Subcutaneous adipose tissue (tissue), 4 donors: ENCODE measurements around the gene TNFRSF1A. TPM values are rescaled to one million over a fixed set of nuclear protein-coding genes. Genes with fewer than 3 reads are reported as not detected.

Experiments used
- CTCF ChIP-seq: fragments of 450-650 bp; IDR thresholded peaks from one replicate; pipeline ENCODE4 v1.5.1; 2016; ENCODE audit warnings: low read depth, mild to moderate bottlenecking, control low read depth, antibody characterized with exemption, moderate library complexity
- total RNA-seq, 4 donors: library from RNA; depleted of rRNA; stranded (reverse); fragments of >200 nt; gene quantifications; one replicate each; pipeline ENCODE4 v1.1.0, GENCODE V29; 2016

Gene TNFRSF1A
- total RNA-seq, 4 donors from 2014 or later: 207 to 269 (median 239) TPM

DNA sequence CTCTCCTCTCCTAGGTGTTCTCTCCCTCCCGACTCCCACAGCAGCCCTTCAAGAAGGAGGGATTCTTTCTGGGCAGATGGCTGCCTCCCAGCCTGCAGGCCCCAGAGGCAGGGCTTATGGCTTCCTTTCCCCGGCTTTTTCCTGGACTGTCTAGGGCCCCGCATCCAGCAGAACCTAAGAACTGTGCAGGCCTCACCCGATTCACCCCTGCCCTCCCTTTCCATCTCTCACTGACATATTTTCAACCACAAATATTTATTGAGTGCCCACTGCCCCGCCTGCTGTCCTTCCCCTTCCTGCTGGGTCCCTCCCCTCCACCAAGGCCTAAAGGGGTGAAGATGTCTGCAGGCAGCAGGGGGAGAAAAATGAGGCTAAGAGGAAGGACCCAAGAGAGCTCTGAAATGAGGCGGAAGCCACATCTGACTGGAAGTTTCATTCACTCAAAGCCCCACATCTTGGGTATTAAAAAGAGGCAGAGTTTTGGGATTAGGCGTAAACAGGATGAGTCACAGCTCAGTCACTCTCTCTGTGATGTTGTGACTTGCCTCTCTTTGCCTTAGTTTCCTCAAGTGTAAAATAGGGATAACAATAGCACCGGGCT, 30.6 kb upstream of the TNFRSF1A start:
- no peak for TF ChIP-seq CTCF

DNA sequence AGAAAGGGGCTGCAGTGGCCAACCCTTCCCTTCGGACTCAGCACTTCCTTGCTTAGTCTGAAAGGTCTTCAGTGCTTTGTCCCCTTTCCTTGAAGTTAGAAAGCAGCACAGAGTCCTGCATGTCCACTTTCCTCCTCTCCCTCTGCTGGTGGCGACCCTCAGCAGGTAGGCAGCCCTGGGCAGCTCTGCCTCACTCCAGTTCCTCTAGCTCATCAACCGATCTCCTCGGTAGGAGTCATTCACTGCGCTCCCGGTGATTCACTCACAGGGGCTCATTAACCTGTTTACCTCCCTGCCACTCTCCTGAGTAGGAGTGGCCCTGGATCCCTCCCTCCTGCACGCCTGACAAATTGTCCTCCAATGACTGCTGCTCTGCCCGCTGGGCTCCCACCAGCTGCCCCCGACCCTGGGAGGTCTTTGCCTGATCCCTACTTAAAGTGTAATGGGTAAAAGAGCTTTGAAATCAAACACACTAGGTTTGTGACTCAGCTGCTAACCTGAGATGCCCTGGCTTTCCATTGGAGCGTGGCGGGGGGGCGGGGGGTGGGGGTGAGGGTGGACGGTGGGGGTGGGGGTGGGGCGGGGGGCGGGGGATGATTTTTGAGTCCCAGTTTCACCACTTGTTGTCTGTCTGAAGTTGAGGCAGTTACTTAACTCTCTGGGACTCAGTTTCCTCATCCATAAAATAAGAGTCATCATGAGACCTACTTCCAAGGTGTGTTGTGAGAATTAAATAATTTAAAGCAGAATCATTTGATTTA, 29.3 kb upstream of the TNFRSF1A start:
- no peak for TF ChIP-seq CTCF

DNA sequence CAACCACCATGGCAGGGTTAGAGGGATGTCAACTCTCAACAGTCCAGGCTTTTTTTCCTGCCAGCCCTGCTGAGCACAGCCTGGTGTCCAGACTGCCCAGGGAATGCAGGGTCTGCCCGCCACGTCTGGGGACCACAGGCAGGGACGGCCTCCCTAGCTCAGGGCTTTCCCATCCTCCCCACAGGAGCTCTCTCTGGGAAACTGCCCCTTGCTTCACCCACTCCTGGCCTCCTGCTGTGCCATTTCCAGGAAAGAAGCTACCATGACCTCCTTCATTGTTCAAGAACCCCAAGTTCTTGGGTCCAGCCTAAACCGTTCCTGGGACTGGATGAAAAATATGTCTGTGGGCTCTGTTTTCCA, 28.7 kb upstream of the TNFRSF1A start:
- no peak for TF ChIP-seq CTCF

DNA sequence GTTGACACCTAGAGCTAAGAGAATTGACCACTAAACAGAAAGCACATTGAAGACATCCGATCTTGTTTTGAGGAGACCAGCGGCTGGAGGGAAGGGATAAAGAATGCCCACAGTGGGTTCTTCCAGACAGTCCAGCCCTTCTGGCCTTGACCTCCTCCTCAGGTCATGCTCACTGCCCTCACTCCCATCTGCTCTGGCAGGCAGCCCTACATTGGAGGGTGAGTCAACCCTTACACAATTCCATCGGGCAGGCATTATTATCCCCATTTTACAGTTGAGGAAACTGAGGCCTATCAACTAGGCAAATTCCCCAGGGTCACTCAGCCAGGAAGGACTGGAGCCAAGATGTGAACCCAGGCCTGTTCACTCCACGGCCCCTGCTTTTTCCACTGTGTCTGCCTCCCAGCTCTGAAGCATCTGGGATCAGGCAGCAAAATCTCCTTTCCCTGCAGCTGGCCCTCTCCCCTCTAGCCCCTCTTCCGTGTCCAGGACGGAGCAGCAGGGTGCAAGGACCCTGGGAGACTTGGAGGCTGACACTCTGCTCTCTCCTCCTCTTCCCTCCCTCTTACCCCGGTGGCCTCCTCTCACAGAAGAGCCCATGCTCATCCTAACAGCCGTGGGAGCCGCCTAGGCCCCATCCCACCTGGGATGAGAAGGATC, 28.2 kb upstream of the TNFRSF1A start:
- no peak for TF ChIP-seq CTCF

GRCh38 chr12:6368906-6369525, 27.1 kb upstream of the TNFRSF1A start:
- TF ChIP-seq CTCF: no peak

GRCh38 chr12:6367969-6368892, 26.4 kb upstream of the TNFRSF1A start:
- no peak for TF ChIP-seq CTCF
